Esophagus squamous epithelium (tissue), 4 donors: ENCODE measurements around the gene NEU4.

ENCODE experiments used
- CTCF ChIP-seq, 6 experiments: fragments of 450-650 bp in 4 of 6; fragments of 200-600 bp in 2 of 6; sonication (generic) in 2 of 6; IDR thresholded peaks; one replicate each; pipeline ENCODE4 v1.5.1; 2016 to 2019; ENCODE audit warnings: antibody characterized with exemption in 6 of 6, mild to moderate bottlenecking in 4 of 6, moderate library complexity in 4 of 6
- POLR2A ChIP-seq, 4 donors: fragments of 450-650 bp; IDR thresholded peaks; one replicate each; pipeline ENCODE4 v1.6.1; 2017; ENCODE audit warnings: antibody characterized with exemption in 4 of 4, mild to moderate bottlenecking in 4 of 4, moderate library complexity in 3 of 4

DNA sequence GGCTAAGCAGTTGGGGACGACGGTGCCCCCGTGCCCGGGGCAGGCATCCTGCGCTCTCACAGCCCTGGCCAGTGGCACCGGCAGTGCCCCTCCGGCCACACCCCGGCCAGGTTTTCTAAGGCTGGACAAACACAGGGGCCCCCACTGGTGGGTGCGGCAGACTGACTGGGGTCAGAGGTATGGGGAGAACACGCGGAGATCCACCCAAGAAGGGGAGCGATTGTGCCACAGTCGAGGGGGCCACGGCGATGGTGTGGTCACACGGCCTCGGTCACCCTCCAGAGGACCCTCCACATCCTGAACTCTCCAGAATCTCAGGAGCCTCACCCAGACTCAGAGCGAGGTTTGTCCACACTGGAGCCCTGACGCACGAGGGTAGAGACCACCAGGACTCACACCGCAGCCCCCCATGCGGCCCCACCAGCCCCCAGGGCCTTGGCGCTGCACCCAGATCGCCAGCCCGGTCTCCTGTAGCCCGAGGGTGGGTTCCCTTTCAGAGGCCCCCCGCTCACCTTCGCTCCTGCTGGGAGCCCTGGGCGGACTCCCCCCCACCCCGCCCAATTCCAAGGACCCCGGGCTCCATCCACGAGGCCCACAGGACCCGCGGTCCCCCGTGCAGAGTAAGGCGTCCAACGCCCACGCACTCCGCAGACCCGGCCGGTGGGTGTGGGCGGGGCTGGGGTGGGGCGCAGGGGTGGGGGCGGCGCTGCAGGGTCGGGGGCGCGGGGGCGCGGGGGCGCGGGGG, 34.5 kb downstream of the NEU4 start:
- TF ChIP-seq CTCF (IDR thresholded peaks at IDR 0.05): no peak
- TF ChIP-seq POLR2A (IDR thresholded peaks at IDR 0.05): no peak
